ENCODE data around the gene ULK1.
"Not testable (repeated sequence)": the region's sequence is repeated elsewhere in the genome, so short reads cannot be mapped to it uniquely, and the experiment has no call there.

The ULK1 gene

GRCh38 chr12:131943876-131944275 lies 49.5 kb downstream of the ULK1 start:
- Histone ChIP-seq H3K9ac (ENCODE audit: low read length) (no peak overlapping the region), H3K4me1 (ENCODE audit: control insufficient read depth, insufficient read depth, low read length) (no peaks in the 10 kb centered on the region), H3K27me3 (replicated peaks; ENCODE audit: control insufficient read depth, insufficient read depth, low read length) (no peaks in the 10 kb centered on the region), H3K9me3 (ENCODE audit: control insufficient read depth, low read length) (no peaks in the 10 kb centered on the region), H3K36me3 (ENCODE audit: control insufficient read depth, insufficient read depth, low read length, severe bottlenecking) (peaks cover 39% of the 10 kb centered on the region), H3K4me3 (ENCODE audit: low read length) (no peak overlapping the region)
- DNase-seq (ENCODE audit: low read depth), result no peak

- no peak for DNase-seq (ENCODE audit: low read depth)
- Histone ChIP-seq H3K36me3 (ENCODE audit: control insufficient read depth, insufficient read depth, low read length, severe bottlenecking) (peaks cover 32% of the 10 kb centered on the region), H3K4me1 (ENCODE audit: control insufficient read depth, insufficient read depth, low read length) (no peaks in the 10 kb centered on the region)
These were observed 50.3 kb downstream of the ULK1 start for GRCh38 chr12:131944601-131945251.

GRCh38 chr12:131946757-131947156 lies 52.3 kb downstream of the ULK1 start:
- peaks cover 22% of the 10 kb centered on the region for H3K36me3 ChIP-seq (ENCODE audit: control insufficient read depth, insufficient read depth, low read length, severe bottlenecking)
- no peak overlapping the region for H3K9ac ChIP-seq (ENCODE audit: low read length)
- no peaks in the 10 kb centered on the region for H3K27me3 ChIP-seq (replicated peaks; ENCODE audit: control insufficient read depth, insufficient read depth, low read length)
- H3K9me3 ChIP-seq (ENCODE audit: control insufficient read depth, low read length), result no peaks in the 10 kb centered on the region
- H3K4me1 ChIP-seq (ENCODE audit: control insufficient read depth, insufficient read depth, low read length), result peaks cover 5% of the 10 kb centered on the region
- no peak for DNase-seq (ENCODE audit: low read depth)
- H3K4me3 ChIP-seq (ENCODE audit: low read length), result no peak overlapping the region

More at GRCh38 chr12:131944601-131945251, 50.3 kb downstream of the ULK1 start:
- no peak overlapping the region for H3K9ac ChIP-seq (ENCODE audit: low read length)
- H3K4me3 ChIP-seq (ENCODE audit: low read length), result no peak overlapping the region
- H3K27me3 ChIP-seq (replicated peaks; ENCODE audit: control insufficient read depth, insufficient read depth, low read length), result no peaks in the 10 kb centered on the region
- H3K9me3 ChIP-seq (ENCODE audit: control insufficient read depth, low read length), result no peaks in the 10 kb centered on the region

- H3K9ac ChIP-seq (ENCODE audit: low read length), result no peak overlapping the region
- no peak for DNase-seq (ENCODE audit: low read depth)
- H3K36me3 ChIP-seq (ENCODE audit: control insufficient read depth, insufficient read depth, low read length, severe bottlenecking), result peaks cover 18% of the 10 kb centered on the region
- no peak overlapping the region for H3K4me3 ChIP-seq (ENCODE audit: low read length)
- H3K27me3 ChIP-seq (replicated peaks; ENCODE audit: control insufficient read depth, insufficient read depth, low read length), result no peaks in the 10 kb centered on the region
- peaks cover 5% of the 10 kb centered on the region for H3K4me1 ChIP-seq (ENCODE audit: control insufficient read depth, insufficient read depth, low read length)
- H3K9me3 ChIP-seq (ENCODE audit: control insufficient read depth, low read length), result no peaks in the 10 kb centered on the region
These were observed 53.1 kb downstream of the ULK1 start for GRCh38 chr12:131947482-131948027.

- Histone ChIP-seq H3K9ac (ENCODE audit: low read length) (no peak overlapping the region), H3K27me3 (replicated peaks; ENCODE audit: control insufficient read depth, insufficient read depth, low read length) (no peaks in the 10 kb centered on the region), H3K9me3 (ENCODE audit: control insufficient read depth, low read length) (no peaks in the 10 kb centered on the region), H3K4me1 (ENCODE audit: control insufficient read depth, insufficient read depth, low read length) (peaks cover 5% of the 10 kb centered on the region), H3K36me3 (ENCODE audit: control insufficient read depth, insufficient read depth, low read length, severe bottlenecking) (peaks cover 16% of the 10 kb centered on the region), H3K4me3 (ENCODE audit: low read length) (no peak overlapping the region)
- DNase-seq (ENCODE audit: low read depth), result no peak
These were observed 53.8 kb downstream of the ULK1 start for GRCh38 chr12:131948166-131948712.

GRCh38 chr12:131948713-131949430 lies 54.5 kb downstream of the ULK1 start:
- DNase-seq (ENCODE audit: low read depth); H3K9me3 ChIP-seq (ENCODE audit: control insufficient read depth, low read length); H3K27me3 ChIP-seq (replicated peaks; ENCODE audit: control insufficient read depth, insufficient read depth, low read length); H3K4me1 ChIP-seq (ENCODE audit: control insufficient read depth, insufficient read depth, low read length); H3K36me3 ChIP-seq (ENCODE audit: control insufficient read depth, insufficient read depth, low read length, severe bottlenecking): not testable (repeated sequence)
- Histone ChIP-seq H3K4me3 (ENCODE audit: low read length) (peak overlapping the region; percentile 81), H3K9ac (ENCODE audit: low read length) (peak overlapping the region; percentile 78)

GRCh38 chr12:131949431-131950181 lies 55.2 kb downstream of the ULK1 start, which contains the start of gene EP400:
TSS of gene EP400 (plus strand) at chr12:131949942. CDS start at chr12:131960620, 10,678 bp downstream.
- Histone ChIP-seq H3K4me1 (ENCODE audit: control insufficient read depth, insufficient read depth, low read length) (peaks cover 5% of the 10 kb centered on the region), H3K4me3 (ENCODE audit: low read length) (peak within 1 kb of the TSS; percentile 96), H3K9me3 (ENCODE audit: control insufficient read depth, low read length) (no peaks in the 10 kb centered on the region), H3K9ac (ENCODE audit: low read length) (peak within 1 kb of the TSS; percentile 93), H3K36me3 (ENCODE audit: control insufficient read depth, insufficient read depth, low read length, severe bottlenecking) (peaks cover 6% of the 10 kb centered on the region), H3K27me3 (replicated peaks; ENCODE audit: control insufficient read depth, insufficient read depth, low read length) (no peaks in the 10 kb centered on the region)
- DNase-seq (ENCODE audit: low read depth), result peak; percentile 99

GRCh38 chr12:131950182-131950913 lies 55.9 kb downstream of the ULK1 start:
- Histone ChIP-seq H3K4me1 (ENCODE audit: control insufficient read depth, insufficient read depth, low read length) (peaks cover 5% of the 10 kb centered on the region), H3K27me3 (replicated peaks; ENCODE audit: control insufficient read depth, insufficient read depth, low read length) (no peaks in the 10 kb centered on the region), H3K9me3 (ENCODE audit: control insufficient read depth, low read length) (no peaks in the 10 kb centered on the region), H3K9ac (ENCODE audit: low read length) (peak overlapping the region; percentile 93), H3K4me3 (ENCODE audit: low read length) (peak overlapping the region; percentile 96), H3K36me3 (ENCODE audit: control insufficient read depth, insufficient read depth, low read length, severe bottlenecking) (no peaks in the 10 kb centered on the region)
- DNase-seq (ENCODE audit: low read depth), result peak; percentile 70

- H3K4me1 ChIP-seq (ENCODE audit: control insufficient read depth, insufficient read depth, low read length), result peaks cover 22% of the 10 kb centered on the region
These were observed 59.4 kb downstream of the ULK1 start for GRCh38 chr12:131953810-131954209.

GRCh38 chr12:131954460-131954859 lies 60.0 kb downstream of the ULK1 start:
- H3K9me3 ChIP-seq (ENCODE audit: control insufficient read depth, low read length); H3K4me3 ChIP-seq (ENCODE audit: low read length); DNase-seq (ENCODE audit: low read depth); H3K9ac ChIP-seq (ENCODE audit: low read length); H3K27me3 ChIP-seq (replicated peaks; ENCODE audit: control insufficient read depth, insufficient read depth, low read length); H3K36me3 ChIP-seq (ENCODE audit: control insufficient read depth, insufficient read depth, low read length, severe bottlenecking): not testable (repeated sequence)
- peaks cover 25% of the 10 kb centered on the region for H3K4me1 ChIP-seq (ENCODE audit: control insufficient read depth, insufficient read depth, low read length)

More at GRCh38 chr12:131953810-131954209, 59.4 kb downstream of the ULK1 start:
- not testable (repeated sequence) for H3K36me3 ChIP-seq (ENCODE audit: control insufficient read depth, insufficient read depth, low read length, severe bottlenecking); H3K9me3 ChIP-seq (ENCODE audit: control insufficient read depth, low read length); H3K4me3 ChIP-seq (ENCODE audit: low read length); H3K9ac ChIP-seq (ENCODE audit: low read length); DNase-seq (ENCODE audit: low read depth); H3K27me3 ChIP-seq (replicated peaks; ENCODE audit: control insufficient read depth, insufficient read depth, low read length)

All from adipocyte (in vitro differentiated cells).